ENCODE data around the gene MTMR3. TPM values are rescaled to one million over a fixed set of nuclear protein-coding genes. Genes with fewer than 3 reads are reported as not detected.

MTMR3 gene
- 32.4 and 36.0 TPM in 2 replicates for total RNA-seq

DNA sequence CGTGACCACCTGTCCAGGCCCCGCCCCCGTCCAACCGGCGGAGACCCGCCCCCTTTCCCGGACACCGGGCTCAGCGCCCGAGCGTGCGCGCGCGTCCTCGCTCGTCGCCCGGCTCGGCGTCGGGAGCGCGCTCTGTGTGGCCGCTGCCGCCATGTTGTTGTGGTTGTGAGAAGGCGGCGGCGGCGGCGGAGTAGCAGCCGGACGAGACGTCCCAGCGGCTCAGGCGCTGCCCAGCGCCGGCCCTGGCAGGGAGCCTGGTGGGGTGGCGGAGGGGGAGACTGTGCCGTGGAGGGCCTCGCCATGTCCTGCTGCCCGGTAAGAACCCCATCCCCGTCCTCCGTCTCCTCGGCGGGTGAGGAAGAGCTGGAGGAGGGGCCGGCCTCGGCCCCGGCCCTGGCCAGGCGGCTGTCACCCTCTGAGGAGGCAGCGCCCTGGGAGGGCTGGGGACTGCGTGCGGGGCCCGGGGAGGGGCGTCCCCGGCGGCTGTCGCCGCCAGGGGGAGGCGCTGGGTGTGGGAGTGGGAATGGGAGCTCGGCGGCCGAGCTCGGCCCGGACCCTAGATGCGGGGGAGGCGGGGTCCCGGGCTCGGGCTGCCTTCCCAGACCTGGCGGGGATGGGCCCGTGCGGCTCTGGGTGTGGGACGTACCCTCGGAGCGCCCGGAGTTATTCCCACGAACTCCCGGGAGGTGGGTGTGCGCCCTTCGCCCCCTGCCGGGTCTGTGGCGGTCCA lies at the start of gene MTMR3:
TSS of gene MTMR3 (plus strand) at position 130 of the 730 bp plus-strand sequence. CDS start 87,886 bp downstream, outside the sequence.

DNA sequence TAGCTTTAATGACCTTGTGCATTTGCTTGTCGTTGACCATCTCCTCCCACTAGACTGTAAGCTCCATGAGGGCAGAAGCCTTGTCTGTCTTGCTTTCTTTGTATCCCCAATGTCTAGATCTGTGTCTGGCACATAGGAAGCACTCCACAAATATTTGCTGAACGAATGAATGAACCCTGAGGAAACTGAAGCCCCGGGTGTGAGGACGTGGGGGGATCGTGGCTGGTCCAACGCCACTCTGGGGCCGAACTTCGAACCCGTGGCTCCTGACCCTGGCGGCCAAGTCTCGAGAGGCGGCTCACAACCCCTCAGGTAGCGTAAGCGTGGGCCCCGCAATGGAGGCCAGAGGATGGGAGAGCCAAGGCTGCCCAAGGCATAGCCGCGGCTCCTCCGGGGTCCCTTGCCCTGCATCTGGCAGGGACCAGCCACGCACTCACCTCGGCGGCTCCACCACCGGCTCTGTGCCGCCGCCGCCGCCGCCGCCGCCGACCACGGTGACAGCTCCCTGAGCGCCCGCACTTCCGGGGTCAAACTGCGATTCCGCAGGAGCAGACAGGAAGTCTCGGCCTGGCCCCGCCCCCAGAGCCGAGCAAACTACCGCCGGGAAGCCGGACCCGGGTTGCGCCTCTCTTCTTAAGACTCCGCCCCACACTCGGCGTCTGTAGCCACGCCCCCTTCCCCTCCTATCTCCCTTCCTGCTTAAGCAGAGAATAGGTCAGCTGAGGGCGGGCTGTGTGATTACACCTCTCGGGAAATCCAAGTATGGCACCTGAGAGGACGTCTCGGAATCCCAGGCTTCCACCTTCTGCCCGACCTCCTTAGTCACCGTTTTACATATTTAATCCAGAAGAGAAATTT lies 45.0 kb upstream of the MTMR3 start, which contains the start of gene ASCC2:
TSS of gene ASCC2 (minus strand) at position 534 of the 858 bp plus-strand sequence. CDS start 5,949 bp downstream, outside the sequence.

DNA sequence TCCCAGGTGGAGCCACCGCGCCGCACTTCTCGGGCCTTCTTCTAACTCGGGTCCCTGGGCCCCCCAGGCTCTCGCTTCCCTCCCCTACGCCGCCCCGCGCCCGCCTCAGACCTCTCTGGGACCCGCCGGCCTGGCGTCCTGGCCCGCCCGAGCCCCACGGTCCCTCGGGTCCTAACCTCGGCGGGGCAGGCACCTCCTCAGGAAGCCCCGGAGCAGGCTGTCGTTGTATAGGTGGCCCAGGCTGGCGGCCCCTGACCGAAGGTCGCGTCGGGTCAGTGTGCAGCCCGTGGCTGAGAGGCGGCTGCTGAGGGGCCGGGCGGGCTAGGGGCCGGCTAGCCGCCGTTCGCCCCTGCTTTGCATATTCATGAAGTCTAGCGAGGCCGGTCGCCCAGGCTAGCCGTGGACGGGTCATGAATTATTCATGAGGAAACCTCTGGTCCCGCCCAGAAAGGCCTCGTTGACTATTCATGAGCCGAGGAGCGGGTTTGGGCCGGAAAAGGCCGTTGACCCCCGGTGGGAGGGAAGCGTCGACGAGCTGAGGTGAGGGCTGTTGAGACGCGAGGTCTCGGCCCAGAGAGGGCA lies 197.1 kb downstream of the MTMR3 start, which contains the start of gene HORMAD2:
TSS of gene HORMAD2 (plus strand) at position 513 of the 582 bp plus-strand sequence. CDS start 13,489 bp downstream, outside the sequence.

Other genes starting within 250 kb of the MTMR3 start
- not detected in 2 replicates for gene CABP7, start 163.2 kb upstream of the MTMR3 start, total RNA-seq
- 12.3 and 13.3 TPM in 2 replicates for gene ZMAT5, start 116.2 kb upstream of the MTMR3 start, total RNA-seq
- 68.6 and 71.7 TPM in 2 replicates for gene UQCR10, start 115.8 kb upstream of the MTMR3 start, total RNA-seq
- gene ASCC2, start 44.9 kb upstream of the MTMR3 start, total RNA-seq: 28.1 and 37.1 TPM in 2 replicates
- not detected in 2 replicates for gene HORMAD2, start 197.3 kb downstream of the MTMR3 start, total RNA-seq